Measurements from ENCODE around the gene ZNF277. TPM values are rescaled to one million over a fixed set of nuclear protein-coding genes. Genes with fewer than 3 reads are reported as not detected.

The ZNF277 gene
- total and polyA plus RNA-seq, 4 donors, result 7.8 to 23.5 (median 14.5) TPM

- Histone ChIP-seq H3K4me1 (ENCODE audit: control insufficient read depth in 4 of 4, insufficient read depth in 4 of 4, low read length in 3 of 4) (peaks cover 0 to 3% (median under 1%) of the 10 kb centered on the region in 4 donors), H3K9me3 (ENCODE audit: control insufficient read depth in 4 of 4, low read length in 3 of 4) (no peaks in the 10 kb centered on the region), H3K27ac (ENCODE audit: low read depth in 1 of 2, low read length in 2 of 2) (no peak overlapping the region), H3K36me3 (ENCODE audit: control insufficient read depth in 4 of 4, insufficient read depth in 3 of 4, low read depth in 1 of 4, low read length in 3 of 4) (no peaks in the 10 kb centered on the region), H3K9ac (ENCODE audit: low read depth in 1 of 2, low read length in 2 of 2) (no peak overlapping the region), H3K27me3 (ENCODE audit: control insufficient read depth in 4 of 4, insufficient read depth in 4 of 4, low read length in 3 of 4) (no peaks in the 10 kb centered on the region), H3K4me3 (ENCODE audit: low read depth in 1 of 3, low read length in 3 of 3) (no peak overlapping the region)
- WGBS, result 93% methylated on average over 3 of the region's 3 CpGs
- TF ChIP-seq NR2F2 (IDR thresholded peaks at IDR 0.05) (no peak), TAF1 (conservative IDR thresholded peaks at IDR 0.05) (no peak), HNF4A (conservative IDR thresholded peaks at IDR 0.05) (no peak), SP1 (IDR thresholded peaks at IDR 0.05) (no peak), MAX (IDR thresholded peaks at IDR 0.05) (no peak), EGR1 (IDR thresholded peaks at IDR 0.05; ENCODE audit: low read depth in 2 of 2) (no peak)
- TF ChIP-seq, protein P1, sequence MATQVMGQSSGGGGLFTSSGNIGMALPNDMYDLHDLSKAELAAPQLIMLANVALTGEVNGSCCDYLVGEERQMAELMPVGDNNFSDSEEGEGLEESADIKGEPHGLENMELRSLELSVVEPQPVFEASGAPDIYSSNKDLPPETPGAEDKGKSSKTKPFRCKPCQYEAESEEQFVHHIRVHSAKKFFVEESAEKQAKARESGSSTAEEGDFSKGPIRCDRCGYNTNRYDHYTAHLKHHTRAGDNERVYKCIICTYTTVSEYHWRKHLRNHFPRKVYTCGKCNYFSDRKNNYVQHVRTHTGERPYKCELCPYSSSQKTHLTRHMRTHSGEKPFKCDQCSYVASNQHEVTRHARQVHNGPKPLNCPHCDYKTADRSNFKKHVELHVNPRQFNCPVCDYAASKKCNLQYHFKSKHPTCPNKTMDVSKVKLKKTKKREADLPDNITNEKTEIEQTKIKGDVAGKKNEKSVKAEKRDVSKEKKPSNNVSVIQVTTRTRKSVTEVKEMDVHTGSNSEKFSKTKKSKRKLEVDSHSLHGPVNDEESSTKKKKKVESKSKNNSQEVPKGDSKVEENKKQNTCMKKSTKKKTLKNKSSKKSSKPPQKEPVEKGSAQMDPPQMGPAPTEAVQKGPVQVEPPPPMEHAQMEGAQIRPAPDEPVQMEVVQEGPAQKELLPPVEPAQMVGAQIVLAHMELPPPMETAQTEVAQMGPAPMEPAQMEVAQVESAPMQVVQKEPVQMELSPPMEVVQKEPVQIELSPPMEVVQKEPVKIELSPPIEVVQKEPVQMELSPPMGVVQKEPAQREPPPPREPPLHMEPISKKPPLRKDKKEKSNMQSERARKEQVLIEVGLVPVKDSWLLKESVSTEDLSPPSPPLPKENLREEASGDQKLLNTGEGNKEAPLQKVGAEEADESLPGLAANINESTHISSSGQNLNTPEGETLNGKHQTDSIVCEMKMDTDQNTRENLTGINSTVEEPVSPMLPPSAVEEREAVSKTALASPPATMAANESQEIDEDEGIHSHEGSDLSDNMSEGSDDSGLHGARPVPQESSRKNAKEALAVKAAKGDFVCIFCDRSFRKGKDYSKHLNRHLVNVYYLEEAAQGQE (IDR thresholded peaks at IDR 0.05), result no peak
- TF ChIP-seq, protein P2, sequence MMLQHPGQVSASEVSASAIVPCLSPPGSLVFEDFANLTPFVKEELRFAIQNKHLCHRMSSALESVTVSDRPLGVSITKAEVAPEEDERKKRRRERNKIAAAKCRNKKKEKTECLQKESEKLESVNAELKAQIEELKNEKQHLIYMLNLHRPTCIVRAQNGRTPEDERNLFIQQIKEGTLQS (IDR thresholded peaks at IDR 0.05), result no peak
- DNase-seq (ENCODE audit: low spot score), result no peak
These were observed 32.3 kb upstream of the ZNF277 start for GRCh38 chr7:112174192-112174591.

DNA sequence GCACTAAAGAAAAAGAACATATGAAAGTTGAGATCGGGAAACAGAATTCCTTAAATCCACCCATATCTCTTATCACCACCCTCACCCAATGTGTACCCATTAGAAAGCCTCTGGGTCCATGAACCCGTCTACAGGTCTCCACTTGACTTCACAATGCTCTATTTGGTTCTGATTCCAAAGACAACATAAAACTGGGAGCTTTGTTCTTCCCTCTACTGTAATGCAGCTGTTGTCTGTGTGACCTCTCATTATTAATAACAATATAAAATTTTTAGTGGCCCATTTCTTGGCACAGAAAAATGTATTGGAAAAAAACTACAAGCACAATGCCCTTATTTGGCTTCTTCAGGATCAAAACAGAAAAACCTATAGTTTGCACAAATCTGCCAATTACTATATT, 30.3 kb upstream of the ZNF277 start:
- no peak overlapping the region for H3K4me3 ChIP-seq (ENCODE audit: low read depth in 1 of 3, low read length in 3 of 3)
- H3K36me3 ChIP-seq (ENCODE audit: control insufficient read depth in 4 of 4, insufficient read depth in 3 of 4, low read depth in 1 of 4, low read length in 3 of 4), result no peaks in the 10 kb centered on the region
- WGBS, result 87% methylated on average over 2 of the region's 2 CpGs

More for the DNA sequence above, 30.3 kb upstream of the ZNF277 start:
- no peaks in the 10 kb centered on the region for H3K9me3 ChIP-seq (ENCODE audit: control insufficient read depth in 4 of 4, low read length in 3 of 4)
- TF ChIP-seq HNF4A (conservative IDR thresholded peaks at IDR 0.05), result no peak
- TF ChIP-seq, protein P1 (IDR thresholded peaks at IDR 0.05), result no peak
- no peak for TF ChIP-seq MAX (IDR thresholded peaks at IDR 0.05)
- TF ChIP-seq NR2F2 (IDR thresholded peaks at IDR 0.05), result no peak
- no peak for TF ChIP-seq FOXA1 (IDR thresholded peaks at IDR 0.05)
- no peak for TF ChIP-seq HNF4G (IDR thresholded peaks at IDR 0.05)
- TF ChIP-seq, protein P2 (IDR thresholded peaks at IDR 0.05), result no peak
- TF ChIP-seq TAF1 (conservative IDR thresholded peaks at IDR 0.05), result no peak
- TF ChIP-seq, protein P3, sequence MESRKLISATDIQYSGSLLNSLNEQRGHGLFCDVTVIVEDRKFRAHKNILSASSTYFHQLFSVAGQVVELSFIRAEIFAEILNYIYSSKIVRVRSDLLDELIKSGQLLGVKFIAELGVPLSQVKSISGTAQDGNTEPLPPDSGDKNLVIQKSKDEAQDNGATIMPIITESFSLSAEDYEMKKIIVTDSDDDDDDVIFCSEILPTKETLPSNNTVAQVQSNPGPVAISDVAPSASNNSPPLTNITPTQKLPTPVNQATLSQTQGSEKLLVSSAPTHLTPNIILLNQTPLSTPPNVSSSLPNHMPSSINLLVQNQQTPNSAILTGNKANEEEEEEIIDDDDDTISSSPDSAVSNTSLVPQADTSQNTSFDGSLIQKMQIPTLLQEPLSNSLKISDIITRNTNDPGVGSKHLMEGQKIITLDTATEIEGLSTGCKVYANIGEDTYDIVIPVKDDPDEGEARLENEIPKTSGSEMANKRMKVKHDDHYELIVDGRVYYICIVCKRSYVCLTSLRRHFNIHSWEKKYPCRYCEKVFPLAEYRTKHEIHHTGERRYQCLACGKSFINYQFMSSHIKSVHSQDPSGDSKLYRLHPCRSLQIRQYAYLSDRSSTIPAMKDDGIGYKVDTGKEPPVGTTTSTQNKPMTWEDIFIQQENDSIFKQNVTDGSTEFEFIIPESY (IDR thresholded peaks at IDR 0.05), result no peak
- TF ChIP-seq, protein P4, sequence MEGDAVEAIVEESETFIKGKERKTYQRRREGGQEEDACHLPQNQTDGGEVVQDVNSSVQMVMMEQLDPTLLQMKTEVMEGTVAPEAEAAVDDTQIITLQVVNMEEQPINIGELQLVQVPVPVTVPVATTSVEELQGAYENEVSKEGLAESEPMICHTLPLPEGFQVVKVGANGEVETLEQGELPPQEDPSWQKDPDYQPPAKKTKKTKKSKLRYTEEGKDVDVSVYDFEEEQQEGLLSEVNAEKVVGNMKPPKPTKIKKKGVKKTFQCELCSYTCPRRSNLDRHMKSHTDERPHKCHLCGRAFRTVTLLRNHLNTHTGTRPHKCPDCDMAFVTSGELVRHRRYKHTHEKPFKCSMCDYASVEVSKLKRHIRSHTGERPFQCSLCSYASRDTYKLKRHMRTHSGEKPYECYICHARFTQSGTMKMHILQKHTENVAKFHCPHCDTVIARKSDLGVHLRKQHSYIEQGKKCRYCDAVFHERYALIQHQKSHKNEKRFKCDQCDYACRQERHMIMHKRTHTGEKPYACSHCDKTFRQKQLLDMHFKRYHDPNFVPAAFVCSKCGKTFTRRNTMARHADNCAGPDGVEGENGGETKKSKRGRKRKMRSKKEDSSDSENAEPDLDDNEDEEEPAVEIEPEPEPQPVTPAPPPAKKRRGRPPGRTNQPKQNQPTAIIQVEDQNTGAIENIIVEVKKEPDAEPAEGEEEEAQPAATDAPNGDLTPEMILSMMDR (IDR thresholded peaks at IDR 0.05; ENCODE audit: low read depth, low read length, missing input control), result no peak
- no peak for TF ChIP-seq YY1 (IDR thresholded peaks at IDR 0.05)
- no peak for TF ChIP-seq GABPA (IDR thresholded peaks at IDR 0.05 in 1 of 2, conservative IDR thresholded peaks at IDR 0.05 in 1 of 2)
- TF ChIP-seq JUND (IDR thresholded peaks at IDR 0.05), result no peak
- no peak for TF ChIP-seq RXRA (IDR thresholded peaks at IDR 0.05)
- no peak for TF ChIP-seq EGR1 (IDR thresholded peaks at IDR 0.05; ENCODE audit: low read depth in 2 of 2)
- TF ChIP-seq SP1 (IDR thresholded peaks at IDR 0.05), result no peak
- H3K4me1 ChIP-seq (ENCODE audit: control insufficient read depth in 4 of 4, insufficient read depth in 4 of 4, low read length in 3 of 4), result peaks cover 0 to 3% (median under 1%) of the 10 kb centered on the region in 4 donors
- H3K27me3 ChIP-seq (ENCODE audit: control insufficient read depth in 4 of 4, insufficient read depth in 4 of 4, low read length in 3 of 4), result no peaks in the 10 kb centered on the region
- DNase-seq (ENCODE audit: low spot score), result no peak
- H3K27ac ChIP-seq (ENCODE audit: low read depth in 1 of 2, low read length in 2 of 2), result no peak overlapping the region
- no peak overlapping the region for H3K9ac ChIP-seq (ENCODE audit: low read depth in 1 of 2, low read length in 2 of 2)
